ENCODE measurements around the gene CEACAM7.

CEACAM7 gene

DNA sequence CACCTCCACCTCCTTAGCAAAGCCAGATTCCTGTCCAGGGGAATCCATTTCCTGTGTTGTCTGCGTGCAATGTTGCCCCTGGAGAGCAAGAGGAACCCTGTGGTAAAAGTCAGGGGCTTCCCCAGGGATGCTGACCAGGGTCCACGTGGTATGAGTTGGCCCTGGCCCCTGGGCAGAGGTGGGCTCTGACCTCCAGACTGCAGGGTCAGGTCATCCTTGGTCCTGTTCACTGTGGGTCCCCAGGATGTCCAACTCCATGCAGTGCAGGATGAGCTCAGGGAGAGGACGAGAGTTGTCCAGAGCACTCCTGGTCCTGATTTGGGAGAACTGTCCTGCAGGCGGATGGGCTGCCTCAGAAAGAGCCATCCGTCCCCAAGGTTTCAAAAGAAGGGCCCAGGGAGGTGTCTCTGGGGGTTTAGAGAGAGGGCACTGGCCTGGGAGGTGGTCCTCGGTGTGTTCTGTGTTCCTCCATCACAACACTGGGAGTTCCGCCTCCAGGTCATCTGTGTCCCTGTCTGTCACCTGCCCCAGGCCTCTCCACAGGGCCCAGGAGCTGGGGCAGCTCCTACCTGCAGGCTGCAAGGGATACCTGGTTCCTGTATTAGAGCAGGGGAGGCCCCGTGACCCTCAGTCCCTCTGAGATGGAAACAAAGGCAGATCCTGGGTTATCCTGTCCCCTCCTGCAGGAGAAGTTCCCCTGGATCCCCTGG lies 59.9 kb downstream of the CEACAM7 start:
- Histone ChIP-seq H2AFZ (ENCODE audit: low read depth, low read length) (no peak overlapping the region), H3K9ac (ENCODE audit: low read depth, low read length) (no peak overlapping the region), H3K27ac (ENCODE audit: low read length) (no peak overlapping the region), H3K36me3 (ENCODE audit: insufficient read depth, low read length) (no peaks in the 10 kb centered on the region), H3K79me2 (ENCODE audit: insufficient read depth, low read length) (no peaks in the 10 kb centered on the region), H3K27me3 (ENCODE audit: insufficient read depth, low read length, poor library complexity) (no peaks in the 10 kb centered on the region), H3K4me3 (ENCODE audit: low read depth in 1 of 2, low read length in 2 of 2) (no peak overlapping the region), H3K4me1 (ENCODE audit: insufficient read depth, low read length) (no peaks in the 10 kb centered on the region), H4K20me1 (ENCODE audit: insufficient read depth, low read length) (no peaks in the 10 kb centered on the region), H3K9me3 (ENCODE audit: insufficient read depth, low read length, severe bottlenecking) (peaks cover 3% of the 10 kb centered on the region), H3K4me2 (ENCODE audit: insufficient read depth, low read length) (no peak overlapping the region)
- ATAC-seq (ENCODE audit: insufficient read depth, low read depth): no peak
- DNase-seq: no peak
- TF ChIP-seq, protein P1, sequence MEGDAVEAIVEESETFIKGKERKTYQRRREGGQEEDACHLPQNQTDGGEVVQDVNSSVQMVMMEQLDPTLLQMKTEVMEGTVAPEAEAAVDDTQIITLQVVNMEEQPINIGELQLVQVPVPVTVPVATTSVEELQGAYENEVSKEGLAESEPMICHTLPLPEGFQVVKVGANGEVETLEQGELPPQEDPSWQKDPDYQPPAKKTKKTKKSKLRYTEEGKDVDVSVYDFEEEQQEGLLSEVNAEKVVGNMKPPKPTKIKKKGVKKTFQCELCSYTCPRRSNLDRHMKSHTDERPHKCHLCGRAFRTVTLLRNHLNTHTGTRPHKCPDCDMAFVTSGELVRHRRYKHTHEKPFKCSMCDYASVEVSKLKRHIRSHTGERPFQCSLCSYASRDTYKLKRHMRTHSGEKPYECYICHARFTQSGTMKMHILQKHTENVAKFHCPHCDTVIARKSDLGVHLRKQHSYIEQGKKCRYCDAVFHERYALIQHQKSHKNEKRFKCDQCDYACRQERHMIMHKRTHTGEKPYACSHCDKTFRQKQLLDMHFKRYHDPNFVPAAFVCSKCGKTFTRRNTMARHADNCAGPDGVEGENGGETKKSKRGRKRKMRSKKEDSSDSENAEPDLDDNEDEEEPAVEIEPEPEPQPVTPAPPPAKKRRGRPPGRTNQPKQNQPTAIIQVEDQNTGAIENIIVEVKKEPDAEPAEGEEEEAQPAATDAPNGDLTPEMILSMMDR (IDR thresholded peaks at IDR 0.05; ENCODE audit: borderline replicate concordance, extremely low read depth, low read length, poor library complexity, severe bottlenecking): no peak
- no peak for TF ChIP-seq EZH2 (IDR thresholded peaks at IDR 0.05; ENCODE audit: borderline replicate concordance, low read depth, low read length, severe bottlenecking)

DNA sequence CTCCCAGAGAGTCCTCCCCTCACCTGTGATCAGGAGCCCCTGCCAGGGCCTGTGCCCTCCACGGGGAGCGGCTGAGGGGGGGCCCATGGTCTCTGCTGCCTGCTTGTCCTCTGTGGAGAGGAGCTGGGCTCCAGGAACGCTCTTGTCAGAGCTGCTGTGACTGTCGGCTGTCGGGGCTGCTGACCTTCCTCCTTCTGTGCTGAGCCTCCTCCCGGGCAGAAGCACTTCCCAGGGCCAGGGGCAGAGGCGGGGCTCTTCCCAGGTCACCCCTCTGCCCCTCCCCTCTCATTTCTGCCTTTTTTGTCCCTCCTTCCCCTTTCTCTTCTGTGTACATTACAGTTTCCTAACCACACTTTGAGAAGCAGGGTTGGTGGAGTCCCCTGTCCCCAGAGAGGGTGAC lies 61.2 kb downstream of the CEACAM7 start, which contains the start of gene CEACAM4:
Gene CEACAM4, minus strand, starts transcription at position 198 of the 400 bp plus-strand sequence. Its CDS starts 111 bp downstream, at position 87.
- no peak within 1 kb of the TSS for H2AFZ ChIP-seq (ENCODE audit: low read depth, low read length)
- ATAC-seq (ENCODE audit: insufficient read depth, low read depth) (no peak), DNase-seq (no peak)
- no peak within 1 kb of the TSS for H3K4me3 ChIP-seq (ENCODE audit: low read depth in 1 of 2, low read length in 2 of 2)
- H3K27ac ChIP-seq (ENCODE audit: low read length): no peak within 1 kb of the TSS
- H3K4me2 ChIP-seq (ENCODE audit: insufficient read depth, low read length): no peak within 1 kb of the TSS
- no peaks in the 10 kb centered on the region for H3K79me2 ChIP-seq (ENCODE audit: insufficient read depth, low read length)
- no peaks in the 10 kb centered on the region for H3K36me3 ChIP-seq (ENCODE audit: insufficient read depth, low read length)
- no peak within 1 kb of the TSS for H3K9ac ChIP-seq (ENCODE audit: low read depth, low read length)
- TF ChIP-seq, protein P1 (IDR thresholded peaks at IDR 0.05; ENCODE audit: borderline replicate concordance, extremely low read depth, low read length, poor library complexity, severe bottlenecking): no peak
- no peak for TF ChIP-seq EZH2 (IDR thresholded peaks at IDR 0.05; ENCODE audit: borderline replicate concordance, low read depth, low read length, severe bottlenecking)
- no peaks in the 10 kb centered on the region for H4K20me1 ChIP-seq (ENCODE audit: insufficient read depth, low read length)
- H3K4me1 ChIP-seq (ENCODE audit: insufficient read depth, low read length): no peaks in the 10 kb centered on the region
- peaks cover 3% of the 10 kb centered on the region for H3K9me3 ChIP-seq (ENCODE audit: insufficient read depth, low read length, severe bottlenecking)
- H3K27me3 ChIP-seq (ENCODE audit: insufficient read depth, low read length, poor library complexity): no peaks in the 10 kb centered on the region

DNA sequence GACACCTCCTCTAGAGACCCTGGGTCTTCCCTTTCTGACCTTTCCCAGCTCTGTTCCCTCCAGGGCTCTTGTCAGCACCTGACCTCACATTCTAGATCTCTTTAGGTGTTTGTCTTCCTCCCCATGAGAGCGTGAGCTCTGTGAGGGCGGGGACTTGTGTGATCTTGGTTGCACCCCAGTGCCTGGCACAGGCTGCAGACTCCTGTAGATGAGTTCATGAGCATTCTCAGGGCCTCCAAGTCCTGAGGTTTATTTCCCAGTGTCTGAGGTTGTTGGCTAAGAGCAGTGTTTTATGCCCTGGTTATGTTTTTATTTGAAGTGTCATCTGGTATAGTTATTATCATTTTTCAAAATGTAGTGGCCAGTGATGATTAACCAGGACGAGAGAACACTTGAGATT lies 61.8 kb downstream of the CEACAM7 start:
- peaks cover 3% of the 10 kb centered on the region for H3K9me3 ChIP-seq (ENCODE audit: insufficient read depth, low read length, severe bottlenecking)
- H4K20me1 ChIP-seq (ENCODE audit: insufficient read depth, low read length): no peaks in the 10 kb centered on the region
- H3K79me2 ChIP-seq (ENCODE audit: insufficient read depth, low read length): no peaks in the 10 kb centered on the region
- no peak overlapping the region for H3K4me3 ChIP-seq (ENCODE audit: low read depth in 1 of 2, low read length in 2 of 2)
- no peaks in the 10 kb centered on the region for H3K27me3 ChIP-seq (ENCODE audit: insufficient read depth, low read length, poor library complexity)
- no peak overlapping the region for H2AFZ ChIP-seq (ENCODE audit: low read depth, low read length)
- DNase-seq (no peak), ATAC-seq (ENCODE audit: insufficient read depth, low read depth) (no peak)
- H3K4me2 ChIP-seq (ENCODE audit: insufficient read depth, low read length): no peak overlapping the region
- no peaks in the 10 kb centered on the region for H3K36me3 ChIP-seq (ENCODE audit: insufficient read depth, low read length)
- H3K4me1 ChIP-seq (ENCODE audit: insufficient read depth, low read length): no peaks in the 10 kb centered on the region
- no peak overlapping the region for H3K9ac ChIP-seq (ENCODE audit: low read depth, low read length)
- TF ChIP-seq, protein P1 (IDR thresholded peaks at IDR 0.05; ENCODE audit: borderline replicate concordance, extremely low read depth, low read length, poor library complexity, severe bottlenecking): no peak
- no peak for TF ChIP-seq EZH2 (IDR thresholded peaks at IDR 0.05; ENCODE audit: borderline replicate concordance, low read depth, low read length, severe bottlenecking)
- H3K27ac ChIP-seq (ENCODE audit: low read length): no peak overlapping the region

All from DND-41 (cell line).